Lung (tissue), 12 donors: ENCODE data around the gene CCNA1. TPM values are rescaled to one million over a fixed set of nuclear protein-coding genes. Genes with fewer than 3 reads are reported as not detected.

Experiments
- ATAC-seq: fragments of 200-7000 bp; cut with Tn5 transposase; one replicate; pipeline ENCODE4 v1.9.1; 2020; ENCODE audit warnings: moderate number of reproducible peaks; ENCODE audit not compliant: insufficient read depth, low FRiP score
- DNase-seq, 3 donors: peaks; one replicate each; pipeline ENCODE4 v3.0.0-alpha.2; 2013 to 2017
- H3K27ac ChIP-seq, 2 donors: one replicate each; pipeline ENCODE4 v1.5.1; 2013; ENCODE audit warnings: mild to moderate bottlenecking in 2 of 2, moderate library complexity in 2 of 2, control low read depth in 1 of 2, inconsistent platforms in 1 of 2, low read depth in 1 of 2, low read length in 1 of 2
- H3K27me3 ChIP-seq, 3 donors: one replicate each; pipeline ENCODE4 v1.5.1; 2013; ENCODE audit warnings: low read length in 2 of 3; ENCODE audit not compliant: control insufficient read depth in 3 of 3, insufficient read depth in 3 of 3
- H3K36me3 ChIP-seq, 4 donors: one replicate each; pipeline ENCODE4 v1.5.1; 2013; ENCODE audit warnings: low read length in 4 of 4, mild to moderate bottlenecking in 1 of 4, moderate library complexity in 1 of 4; ENCODE audit not compliant: control insufficient read depth in 4 of 4, insufficient read depth in 4 of 4
- H3K4me1 ChIP-seq, 5 donors: one replicate each; pipeline ENCODE4 v1.5.1; 2013; ENCODE audit warnings: low read length in 5 of 5, mild to moderate bottlenecking in 2 of 5, moderate library complexity in 1 of 5; ENCODE audit not compliant: control insufficient read depth in 5 of 5, insufficient read depth in 5 of 5
- H3K4me3 ChIP-seq: one replicate; pipeline ENCODE4 v1.5.1; 2013; ENCODE audit warnings: mild to moderate bottlenecking, control low read depth, moderate library complexity
- H3K9ac ChIP-seq, 2 donors: one replicate each; pipeline ENCODE4 v1.5.1; 2013; ENCODE audit warnings: low read length in 2 of 2, control low read depth in 1 of 2; ENCODE audit not compliant: insufficient read depth in 1 of 2
- H3K9me3 ChIP-seq, 4 donors: one replicate each; pipeline ENCODE4 v1.5.1; 2013; ENCODE audit warnings: low read length in 3 of 4, mild to moderate bottlenecking in 1 of 4, moderate library complexity in 1 of 4; ENCODE audit not compliant: control insufficient read depth in 4 of 4, insufficient read depth in 3 of 4
- WGBS, 2 donors: extraction: QIAGEN DNeasy Blood & Tissue Kit; methylation state at CpG; one replicate each; pipeline ENCODE4 v1.1.7; 2013; 5-methylcytosine and 5-hydroxymethylcytosine counted together
- polyA plus RNA-seq, 2 donors: library from polyadenylated mRNA; stranded (reverse); fragments of 200-250 nt; gene quantifications; one replicate each; pipeline ENCODE4 v1.2.1, GENCODE V29; 2013
- total RNA-seq, 2 donors: library from RNA; depleted of rRNA in 1 of 2; stranded (reverse); fragments of >200 nt in 1 of 2; gene quantifications; one replicate each; pipeline ENCODE4 v1.2.1, GENCODE V29; 2014 to 2021
- TF ChIP-seq, protein P1 (sequence below): IDR thresholded peaks from 2 replicates; pipeline ENCODE4 v1.5.1; 2012; ENCODE audit warnings: mild to moderate bottlenecking; ENCODE audit errors: control extremely low read depth, extremely low read depth
- donor health status: control.
- donor health status: control.
- donor health status: Bipolar disorder and iron deficiency.
- donor health status: healthy.
- donor health status: DM: yes; HTN: yes; CAD: no.

CCNA1 gene
- total and polyA plus RNA-seq, 4 donors = 0.98 to 10.2 (median 6.8) TPM

DNA sequence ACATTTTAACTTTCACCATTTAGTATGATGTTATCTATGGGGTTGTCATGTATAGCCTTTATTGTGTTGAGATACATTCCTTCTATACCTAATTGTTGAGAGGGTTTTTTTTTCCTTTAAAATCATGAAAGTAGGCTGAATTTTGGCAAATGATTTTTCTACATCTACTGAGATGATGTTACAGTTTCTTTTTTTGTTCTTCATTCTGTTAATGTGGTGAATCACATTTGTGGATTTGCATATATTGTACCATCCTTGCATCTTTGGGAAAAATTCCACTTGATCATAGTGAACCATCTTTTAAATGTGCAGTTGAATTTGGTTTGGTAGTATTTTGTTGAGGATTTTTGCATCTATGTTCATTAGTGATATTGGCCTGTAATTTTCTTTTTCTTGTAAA, 29.2 kb downstream of the CCNA1 start:
- TF ChIP-seq, protein P1, sequence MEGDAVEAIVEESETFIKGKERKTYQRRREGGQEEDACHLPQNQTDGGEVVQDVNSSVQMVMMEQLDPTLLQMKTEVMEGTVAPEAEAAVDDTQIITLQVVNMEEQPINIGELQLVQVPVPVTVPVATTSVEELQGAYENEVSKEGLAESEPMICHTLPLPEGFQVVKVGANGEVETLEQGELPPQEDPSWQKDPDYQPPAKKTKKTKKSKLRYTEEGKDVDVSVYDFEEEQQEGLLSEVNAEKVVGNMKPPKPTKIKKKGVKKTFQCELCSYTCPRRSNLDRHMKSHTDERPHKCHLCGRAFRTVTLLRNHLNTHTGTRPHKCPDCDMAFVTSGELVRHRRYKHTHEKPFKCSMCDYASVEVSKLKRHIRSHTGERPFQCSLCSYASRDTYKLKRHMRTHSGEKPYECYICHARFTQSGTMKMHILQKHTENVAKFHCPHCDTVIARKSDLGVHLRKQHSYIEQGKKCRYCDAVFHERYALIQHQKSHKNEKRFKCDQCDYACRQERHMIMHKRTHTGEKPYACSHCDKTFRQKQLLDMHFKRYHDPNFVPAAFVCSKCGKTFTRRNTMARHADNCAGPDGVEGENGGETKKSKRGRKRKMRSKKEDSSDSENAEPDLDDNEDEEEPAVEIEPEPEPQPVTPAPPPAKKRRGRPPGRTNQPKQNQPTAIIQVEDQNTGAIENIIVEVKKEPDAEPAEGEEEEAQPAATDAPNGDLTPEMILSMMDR = no peak
- no peak overlapping the region for H3K4me3 ChIP-seq
- ATAC-seq = no peak
- no peak overlapping the region for H3K27ac ChIP-seq
- H3K4me1 ChIP-seq = no peaks in the 10 kb centered on the region
- H3K9me3 ChIP-seq = no peaks in the 10 kb centered on the region
- peaks cover 0 to 2% (median 0%) of the 10 kb centered on the region in 3 donors for H3K27me3 ChIP-seq
- H3K36me3 ChIP-seq = no peaks in the 10 kb centered on the region
- H3K9ac ChIP-seq = no peak overlapping the region
- DNase-seq = no peak

- Histone ChIP-seq H3K36me3 (no peaks in the 10 kb centered on the region), H3K9ac (no peak overlapping the region), H3K4me3 (no peak overlapping the region), H3K27me3 (no peaks in the 10 kb centered on the region), H3K9me3 (peaks cover 0 to 8% (median 3%) of the 10 kb centered on the region in 4 donors), H3K4me1 (no peaks in the 10 kb centered on the region), H3K27ac (no peak overlapping the region)
- DNase-seq = no peak
- no peak for ATAC-seq
- WGBS, 2 donors = 86 to 88% methylated on average over 2 of the region's 2 CpGs
- TF ChIP-seq, protein P1 = no peak
These were observed 43.2 kb downstream of the CCNA1 start for GRCh38 chr13:36475468-36475867.

DNA sequence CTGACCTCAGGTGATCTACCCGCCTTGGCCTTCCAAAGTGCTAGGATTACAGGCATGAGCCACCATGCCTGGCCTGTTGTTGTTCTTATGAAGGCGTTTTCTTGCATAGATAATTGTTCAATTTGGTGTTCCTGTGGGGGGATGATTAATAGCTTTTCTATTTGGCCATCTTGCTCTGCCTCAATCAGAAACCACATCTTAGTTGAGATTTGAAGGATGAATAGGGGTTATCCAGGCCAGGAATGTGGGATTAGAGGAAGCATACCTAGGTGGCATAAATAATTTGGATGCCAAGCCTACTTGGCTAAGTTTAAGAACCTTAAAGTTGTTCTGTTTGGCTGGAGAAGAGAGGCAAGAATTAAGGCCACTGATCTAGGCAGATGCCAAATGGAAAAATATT, 44.4 kb downstream of the CCNA1 start:
- Histone ChIP-seq H3K9ac (no peak overlapping the region), H3K27ac (no peak overlapping the region), H3K36me3 (no peaks in the 10 kb centered on the region), H3K9me3 (peaks cover 0 to 8% (median 3%) of the 10 kb centered on the region in 4 donors), H3K4me1 (no peaks in the 10 kb centered on the region), H3K4me3 (no peak overlapping the region), H3K27me3 (no peaks in the 10 kb centered on the region)
- TF ChIP-seq, protein P1 = no peak
- DNase-seq (no peak), ATAC-seq (no peak)
- WGBS, 2 donors = 74 to 88% methylated on average over 2 of the region's 2 CpGs

DNA sequence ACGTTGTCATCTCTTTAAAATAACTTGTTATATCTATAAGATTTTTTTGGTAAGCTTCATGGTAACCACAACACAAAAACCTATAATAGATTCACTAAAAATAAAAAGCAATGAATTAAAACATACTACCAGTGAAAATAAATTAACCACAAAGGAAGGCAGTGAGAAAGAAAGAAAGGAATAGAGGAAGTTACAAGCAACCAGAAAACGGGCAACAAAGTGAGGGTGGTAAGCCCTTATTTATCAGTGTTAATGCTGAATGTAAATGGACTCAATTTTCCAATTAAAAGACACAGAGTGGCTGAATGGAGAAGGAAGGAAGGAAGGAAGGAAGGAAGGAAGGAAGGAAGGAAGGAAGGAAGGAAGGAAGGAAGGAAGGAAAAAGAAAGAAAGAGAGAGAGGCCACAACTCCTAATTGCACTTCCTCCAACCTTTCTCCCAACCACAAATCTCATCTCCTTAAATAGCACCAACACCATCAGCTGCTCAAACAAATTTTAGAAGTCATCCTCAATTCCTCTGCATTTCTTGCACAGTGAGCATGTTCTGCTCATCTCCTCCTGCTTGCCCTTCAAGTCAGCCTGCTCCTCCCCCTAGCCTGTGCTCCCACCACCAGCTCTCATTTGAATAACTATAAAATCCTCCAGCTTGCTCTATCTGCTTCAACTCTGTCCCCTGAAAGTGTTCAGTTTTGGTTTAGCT, 48.6 kb downstream of the CCNA1 start:
- H3K36me3 ChIP-seq = no peaks in the 10 kb centered on the region
- 30 to 61% methylated on average over 2 of the region's 2 CpGs for WGBS, 2 donors
- ATAC-seq = no peak

More for the DNA sequence above, 48.6 kb downstream of the CCNA1 start:
- Histone ChIP-seq H3K27ac (no peak overlapping the region), H3K4me1 (no peaks in the 10 kb centered on the region), H3K4me3 (no peak overlapping the region), H3K27me3 (no peaks in the 10 kb centered on the region), H3K9ac (no peak overlapping the region), H3K9me3 (peaks cover 0 to 5% (median 2%) of the 10 kb centered on the region in 4 donors)
- DNase-seq = no peak
- TF ChIP-seq, protein P1 = no peak
